Upper lobe of right lung (tissue), 1 donor: Measurements from ENCODE around the gene OTUD7B. TPM values are rescaled to one million over a fixed set of nuclear protein-coding genes. Genes with fewer than 3 reads are reported as not detected.

Experiments
- ATAC-seq: fragments of 200-7000 bp; cut with Tn5 transposase; one replicate; pipeline ENCODE4 v1.9.1; 2020; ENCODE audit warnings: mild to moderate bottlenecking, moderate library complexity
- DNase-seq: peaks from one replicate; pipeline ENCODE4 v3.0.0-alpha.2; 2020
- H3K27ac ChIP-seq: fragments of 200-600 bp; one replicate; pipeline ENCODE4 v1.8.0; 2022
- H3K27me3 ChIP-seq: fragments of 200-600 bp; one replicate; pipeline ENCODE4 v1.8.0; 2022; ENCODE audit warnings: mild to moderate bottlenecking
- H3K36me3 ChIP-seq: fragments of 200-600 bp; one replicate; pipeline ENCODE4 v1.8.0; 2022
- H3K4me1 ChIP-seq: fragments of 200-600 bp; one replicate; pipeline ENCODE4 v1.8.0; 2022
- H3K4me3 ChIP-seq: fragments of 200-600 bp; one replicate; pipeline ENCODE4 v1.8.0; 2022; ENCODE audit warnings: mild to moderate bottlenecking
- H3K9me3 ChIP-seq: fragments of 200-600 bp; one replicate; pipeline ENCODE4 v1.8.0; 2022
- intact Hi-C: fragments of 100-400 bp; cut with DNase I; formaldehyde crosslinking; loops from one replicate; pipeline ENCODE4 v1.11.0; 2022
- total RNA-seq: library from RNA; stranded (reverse); fragmentation: NEBNext Ultra II Directional; extraction: Animal tissue kit (Norgen Biotek cat#: 25700); gene quantifications from one replicate; pipeline ENCODE4 v1.2.1, GENCODE V29; 2021
- TF ChIP-seq, protein P1 (sequence below): fragments of 200-600 bp; IDR thresholded peaks from one replicate; pipeline ENCODE4 v1.8.0; 2022; ENCODE audit warnings: antibody characterized with exemption
- donor health status: DM: no; HTN: yes; CAD: no; lungs with severe emphysema.

OTUD7B gene
- total RNA-seq, 1 donor from 2014 or later = 35.3 TPM

DNA sequence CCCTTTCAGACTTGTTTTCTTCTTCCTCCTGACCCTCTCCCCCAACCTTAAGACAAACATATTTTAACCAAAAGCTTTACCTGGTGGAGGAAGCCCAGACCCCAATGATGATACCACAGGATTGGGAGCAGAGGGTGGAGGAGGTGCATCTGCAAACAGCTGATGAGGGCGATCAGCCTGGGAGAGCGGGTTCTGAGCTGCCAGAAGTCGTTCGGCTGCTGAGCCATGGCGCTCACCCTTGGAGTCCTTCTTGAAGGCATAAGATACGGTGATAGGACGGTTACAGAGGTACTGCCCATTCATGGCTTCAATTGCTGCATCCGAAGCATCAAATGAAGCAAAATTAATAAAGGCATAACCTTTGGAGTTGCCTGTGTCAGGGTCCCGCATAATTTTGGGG is 84.2 kb downstream of the OTUD7B start:
- peaks cover 43% of the 10 kb centered on the region for H3K36me3 ChIP-seq
- no peaks in the 10 kb centered on the region for H3K9me3 ChIP-seq
- no peak for DNase-seq
- no peaks in the 10 kb centered on the region for H3K27me3 ChIP-seq
- ATAC-seq = no peak
- H3K4me1 ChIP-seq = peaks cover 22% of the 10 kb centered on the region
- intact Hi-C loops = no loop called here
- no peak overlapping the region for H3K27ac ChIP-seq
- peak overlapping the region; percentile 69 for H3K4me3 ChIP-seq
- TF ChIP-seq, protein P1, sequence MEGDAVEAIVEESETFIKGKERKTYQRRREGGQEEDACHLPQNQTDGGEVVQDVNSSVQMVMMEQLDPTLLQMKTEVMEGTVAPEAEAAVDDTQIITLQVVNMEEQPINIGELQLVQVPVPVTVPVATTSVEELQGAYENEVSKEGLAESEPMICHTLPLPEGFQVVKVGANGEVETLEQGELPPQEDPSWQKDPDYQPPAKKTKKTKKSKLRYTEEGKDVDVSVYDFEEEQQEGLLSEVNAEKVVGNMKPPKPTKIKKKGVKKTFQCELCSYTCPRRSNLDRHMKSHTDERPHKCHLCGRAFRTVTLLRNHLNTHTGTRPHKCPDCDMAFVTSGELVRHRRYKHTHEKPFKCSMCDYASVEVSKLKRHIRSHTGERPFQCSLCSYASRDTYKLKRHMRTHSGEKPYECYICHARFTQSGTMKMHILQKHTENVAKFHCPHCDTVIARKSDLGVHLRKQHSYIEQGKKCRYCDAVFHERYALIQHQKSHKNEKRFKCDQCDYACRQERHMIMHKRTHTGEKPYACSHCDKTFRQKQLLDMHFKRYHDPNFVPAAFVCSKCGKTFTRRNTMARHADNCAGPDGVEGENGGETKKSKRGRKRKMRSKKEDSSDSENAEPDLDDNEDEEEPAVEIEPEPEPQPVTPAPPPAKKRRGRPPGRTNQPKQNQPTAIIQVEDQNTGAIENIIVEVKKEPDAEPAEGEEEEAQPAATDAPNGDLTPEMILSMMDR = no peak

DNA sequence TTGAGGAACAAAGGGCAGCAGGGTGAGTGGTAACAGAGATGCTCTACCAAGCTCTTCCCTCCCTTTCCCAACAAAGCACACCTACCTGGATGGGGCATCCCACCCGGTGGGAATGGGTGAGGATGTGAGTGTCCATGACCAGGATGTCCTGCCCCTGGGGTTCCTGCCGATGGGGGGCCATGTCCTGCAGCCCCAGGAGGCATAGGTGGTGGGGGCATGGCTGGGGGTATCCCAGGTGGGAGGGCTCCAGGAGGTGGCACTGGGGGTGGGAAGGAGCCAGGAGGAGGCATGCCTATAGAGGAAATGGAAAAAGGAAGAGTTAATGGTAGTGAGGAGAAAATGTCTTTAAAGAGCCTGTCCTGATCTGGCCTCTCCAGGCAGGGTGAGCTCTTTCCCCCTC is 84.8 kb downstream of the OTUD7B start:
- ATAC-seq (no peak), DNase-seq (no peak)
- intact Hi-C loops = no loop called here
- TF ChIP-seq, protein P1 = no peak
- Histone ChIP-seq H3K27me3 (no peaks in the 10 kb centered on the region), H3K4me1 (peaks cover 22% of the 10 kb centered on the region), H3K36me3 (peaks cover 43% of the 10 kb centered on the region), H3K4me3 (no peak overlapping the region), H3K9me3 (no peaks in the 10 kb centered on the region), H3K27ac (no peak overlapping the region)

DNA sequence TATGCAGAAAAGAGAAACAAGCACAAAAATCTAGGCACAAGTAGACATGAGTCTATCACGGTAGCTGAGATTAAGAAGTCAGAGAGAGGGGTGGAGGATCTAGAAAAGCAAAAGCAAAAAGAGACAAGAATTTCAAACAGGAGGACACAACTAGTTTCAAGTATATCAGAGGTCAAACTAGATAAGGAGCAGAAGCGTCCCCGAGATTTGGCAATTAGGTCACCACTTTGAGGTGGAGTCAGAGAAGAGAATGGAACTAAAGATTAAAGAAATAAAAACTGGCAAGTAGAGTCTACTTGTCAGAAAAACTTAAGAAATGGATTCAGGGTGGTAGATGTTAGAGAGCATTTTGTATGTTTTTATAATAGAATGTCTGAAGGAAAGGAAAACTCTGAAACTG is 85.2 kb downstream of the OTUD7B start:
- TF ChIP-seq, protein P1 = no peak
- intact Hi-C loops = no loop called here
- no peak for ATAC-seq
- Histone ChIP-seq H3K36me3 (peaks cover 43% of the 10 kb centered on the region), H3K27ac (no peak overlapping the region), H3K4me1 (peaks cover 22% of the 10 kb centered on the region), H3K9me3 (no peaks in the 10 kb centered on the region), H3K4me3 (no peak overlapping the region), H3K27me3 (no peaks in the 10 kb centered on the region)
- no peak for DNase-seq

DNA sequence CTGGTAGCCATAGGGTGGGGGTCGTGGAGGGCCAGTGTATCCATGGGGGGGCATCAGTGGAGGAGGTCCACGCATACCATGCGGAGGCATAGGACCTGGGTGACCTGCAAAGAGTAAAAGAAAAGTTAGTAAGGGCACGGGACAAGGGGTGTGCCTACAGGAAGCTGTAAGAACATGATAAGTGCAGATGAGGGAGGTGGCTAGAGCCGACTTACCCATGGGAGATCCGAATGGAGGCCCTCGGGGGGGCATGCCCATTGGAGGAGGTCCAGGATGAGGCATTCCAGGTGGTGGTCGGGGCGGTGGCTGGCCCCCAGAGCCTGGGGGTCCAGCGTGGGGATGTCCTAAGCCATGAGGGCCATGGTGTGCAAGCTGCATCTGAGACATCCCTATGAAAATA is 86.9 kb downstream of the OTUD7B start:
- no peak for DNase-seq
- H3K9me3 ChIP-seq = no peaks in the 10 kb centered on the region
- no peak for ATAC-seq
- intact Hi-C loops = no loop called here
- H3K4me3 ChIP-seq = no peak overlapping the region
- peaks cover 18% of the 10 kb centered on the region for H3K4me1 ChIP-seq
- no peak overlapping the region for H3K27ac ChIP-seq
- peaks cover 43% of the 10 kb centered on the region for H3K36me3 ChIP-seq
- TF ChIP-seq, protein P1 = no peak
- H3K27me3 ChIP-seq = no peaks in the 10 kb centered on the region

DNA sequence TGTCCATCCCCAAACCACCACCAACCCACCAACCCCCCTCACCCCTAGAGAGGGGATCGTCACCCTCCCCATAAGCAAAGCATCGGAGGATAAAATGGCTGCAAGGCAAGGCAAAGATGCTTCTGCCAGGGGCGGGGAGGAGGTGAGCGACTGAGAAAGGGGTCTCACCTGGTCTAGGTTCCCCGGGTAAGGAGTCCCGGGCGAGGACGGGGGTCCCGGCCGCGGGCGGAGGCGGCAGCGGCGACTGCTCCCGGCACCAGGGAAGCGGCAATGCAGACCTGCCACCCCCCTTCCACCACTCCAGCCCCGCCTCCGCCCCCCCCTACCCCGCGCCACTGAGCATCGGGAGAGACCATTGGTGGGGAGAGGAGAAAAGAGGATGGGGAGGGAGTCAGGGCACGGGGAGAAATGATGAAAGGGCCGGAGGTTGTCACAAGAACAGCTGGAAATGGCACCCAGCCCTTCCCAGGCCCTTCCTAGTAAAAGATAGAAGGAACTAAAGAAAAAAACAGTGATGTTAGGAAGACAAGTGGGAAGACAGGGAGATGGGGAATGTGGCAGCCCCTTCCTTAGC is 92.9 kb downstream of the OTUD7B start, which contains the start of gene SV2A:
Gene SV2A, minus strand, starts transcription at position 274 of the 574 bp plus-strand sequence. CDS start 4,004 bp downstream, outside the sequence.
- Histone ChIP-seq H3K9me3 (no peaks in the 10 kb centered on the region), H3K4me1 (peaks cover 14% of the 10 kb centered on the region), H3K27me3 (no peaks in the 10 kb centered on the region), H3K4me3 (peak within 1 kb of the TSS; percentile 49), H3K27ac (no peak within 1 kb of the TSS), H3K36me3 (peaks cover 4% of the 10 kb centered on the region)
- ATAC-seq = peak; percentile 53
- intact Hi-C loops = no loop called here
- TF ChIP-seq, protein P1 = no peak
- no peak for DNase-seq

DNA sequence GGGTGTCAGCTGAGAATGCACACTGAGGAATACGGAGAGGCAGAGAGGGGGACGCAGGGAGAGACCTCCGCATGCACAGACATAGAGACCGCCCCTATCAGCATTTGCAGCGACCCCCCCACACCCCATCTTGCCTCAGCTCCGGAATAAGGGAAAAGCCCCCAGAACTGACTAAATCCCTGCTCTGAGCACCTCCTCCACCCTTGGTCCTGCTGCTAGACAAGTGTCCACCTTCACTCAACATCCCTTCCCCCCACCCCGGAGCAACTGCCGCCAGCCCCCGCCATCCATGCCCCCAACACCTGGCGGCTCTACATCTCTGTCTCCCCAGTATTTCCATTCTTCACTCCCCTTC is 93.7 kb downstream of the OTUD7B start:
- H3K27ac ChIP-seq = no peak overlapping the region
- intact Hi-C loops = no loop called here

More for the DNA sequence above, 93.7 kb downstream of the OTUD7B start:
- Histone ChIP-seq H3K36me3 (no peaks in the 10 kb centered on the region), H3K27me3 (no peaks in the 10 kb centered on the region), H3K4me1 (peaks cover 14% of the 10 kb centered on the region), H3K9me3 (no peaks in the 10 kb centered on the region), H3K4me3 (no peak overlapping the region)
- ATAC-seq = no peak
- no peak for DNase-seq
- TF ChIP-seq, protein P1 = no peak
